Measurements from ENCODE around the gene MRPL51.

- TF ChIP-seq, protein P1, sequence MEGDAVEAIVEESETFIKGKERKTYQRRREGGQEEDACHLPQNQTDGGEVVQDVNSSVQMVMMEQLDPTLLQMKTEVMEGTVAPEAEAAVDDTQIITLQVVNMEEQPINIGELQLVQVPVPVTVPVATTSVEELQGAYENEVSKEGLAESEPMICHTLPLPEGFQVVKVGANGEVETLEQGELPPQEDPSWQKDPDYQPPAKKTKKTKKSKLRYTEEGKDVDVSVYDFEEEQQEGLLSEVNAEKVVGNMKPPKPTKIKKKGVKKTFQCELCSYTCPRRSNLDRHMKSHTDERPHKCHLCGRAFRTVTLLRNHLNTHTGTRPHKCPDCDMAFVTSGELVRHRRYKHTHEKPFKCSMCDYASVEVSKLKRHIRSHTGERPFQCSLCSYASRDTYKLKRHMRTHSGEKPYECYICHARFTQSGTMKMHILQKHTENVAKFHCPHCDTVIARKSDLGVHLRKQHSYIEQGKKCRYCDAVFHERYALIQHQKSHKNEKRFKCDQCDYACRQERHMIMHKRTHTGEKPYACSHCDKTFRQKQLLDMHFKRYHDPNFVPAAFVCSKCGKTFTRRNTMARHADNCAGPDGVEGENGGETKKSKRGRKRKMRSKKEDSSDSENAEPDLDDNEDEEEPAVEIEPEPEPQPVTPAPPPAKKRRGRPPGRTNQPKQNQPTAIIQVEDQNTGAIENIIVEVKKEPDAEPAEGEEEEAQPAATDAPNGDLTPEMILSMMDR (conservative IDR thresholded peaks at IDR 0.05; ENCODE audit: low read length), result no peak; the same call in 1 of the 2 replicates
- no peak for TF ChIP-seq EZH2phosphoT487 (IDR thresholded peaks at IDR 0.05; ENCODE audit: borderline replicate concordance, low read depth, low read length)
Measured at GRCh38 chr12:6461401-6462233, 31.4 kb downstream of the MRPL51 start.

Measured in OCI-LY7 (cell line).